Measurements from ENCODE around the gene TUBGCP3.

Gene TUBGCP3

DNA sequence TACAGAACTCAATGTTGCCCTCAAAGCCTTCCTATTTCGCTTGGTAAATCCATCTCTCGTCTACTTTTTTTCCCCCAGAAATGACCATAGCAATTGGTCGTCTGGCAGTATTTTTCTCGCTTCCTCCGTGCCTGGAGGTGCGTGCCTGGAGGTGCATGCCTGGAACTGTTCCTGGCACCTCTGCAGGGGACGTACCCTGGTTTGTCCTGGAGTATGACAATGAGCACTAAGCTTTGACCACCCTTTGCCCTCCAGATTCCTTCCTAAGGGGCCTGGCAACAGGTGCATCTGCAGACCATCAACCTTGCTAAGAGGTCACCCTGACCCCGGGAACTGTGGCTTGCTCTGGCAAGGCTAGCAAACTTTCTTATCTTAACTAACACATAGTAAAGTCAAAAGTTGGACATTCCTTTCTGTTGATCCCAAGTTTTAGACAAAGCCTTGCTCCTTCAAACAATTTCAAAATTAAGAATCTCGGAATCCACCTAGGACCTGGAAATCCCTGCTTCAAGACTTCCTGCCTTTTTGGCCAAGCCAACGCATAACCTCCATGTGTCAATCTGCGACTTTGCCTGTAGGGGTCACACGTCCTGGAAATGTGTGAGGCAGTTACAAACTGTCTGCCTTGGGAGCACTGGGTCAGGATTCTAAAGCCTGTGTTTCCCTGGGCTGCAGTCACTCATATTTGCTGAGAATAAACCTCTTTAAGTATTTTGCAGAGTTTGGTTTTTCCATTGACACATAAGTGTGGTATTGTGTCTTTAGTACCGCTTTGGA is 28.8 kb upstream of the TUBGCP3 start:
- Histone ChIP-seq H3K36me3 (ENCODE audit: control insufficient read depth, insufficient read depth, low read length) (no peaks in the 10 kb centered on the region), H3K27me3 (replicated peaks; ENCODE audit: control insufficient read depth, insufficient read depth, low read length, poor library complexity, severe bottlenecking) (no peaks in the 10 kb centered on the region), H3K9me3 (ENCODE audit: control insufficient read depth, low read length) (no peaks in the 10 kb centered on the region), H3K27ac (ENCODE audit: insufficient read depth, low read length, poor library complexity, severe bottlenecking) (no peak overlapping the region), H3K4me1 (ENCODE audit: control insufficient read depth, insufficient read depth, low read length, poor library complexity, severe bottlenecking) (no peaks in the 10 kb centered on the region), H3K4me3 (ENCODE audit: insufficient read depth, low read depth, low read length, poor library complexity, severe bottlenecking) (no peak overlapping the region)
- DNase-seq, result no peak

DNA sequence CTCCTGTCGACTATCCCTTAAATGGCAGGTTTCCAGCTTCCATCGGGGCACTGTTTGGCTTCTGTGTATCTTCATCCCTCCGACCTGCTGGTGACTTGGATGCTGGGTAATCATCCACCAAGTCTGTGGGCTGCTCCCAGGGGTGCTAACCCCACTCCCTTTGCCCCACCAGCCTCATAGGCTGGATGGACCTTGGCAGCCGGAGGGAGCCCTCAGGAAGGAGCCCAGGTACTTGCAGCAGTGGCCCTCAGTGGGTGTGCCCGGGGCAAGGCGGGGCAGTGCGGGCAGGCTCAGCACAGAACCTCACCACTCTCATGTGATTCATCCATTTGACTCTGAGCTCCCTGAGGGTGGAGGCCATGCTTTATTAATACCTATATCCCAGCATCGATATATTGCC is 27.4 kb upstream of the TUBGCP3 start:
- DNase-seq, result no peak
- H3K9me3 ChIP-seq (ENCODE audit: control insufficient read depth, low read length), result no peaks in the 10 kb centered on the region
- no peak overlapping the region for H3K27ac ChIP-seq (ENCODE audit: insufficient read depth, low read length, poor library complexity, severe bottlenecking)
- H3K36me3 ChIP-seq (ENCODE audit: control insufficient read depth, insufficient read depth, low read length), result no peaks in the 10 kb centered on the region
- H3K27me3 ChIP-seq (replicated peaks; ENCODE audit: control insufficient read depth, insufficient read depth, low read length, poor library complexity, severe bottlenecking), result no peaks in the 10 kb centered on the region
- H3K4me3 ChIP-seq (ENCODE audit: insufficient read depth, low read depth, low read length, poor library complexity, severe bottlenecking), result no peak overlapping the region
- H3K4me1 ChIP-seq (ENCODE audit: control insufficient read depth, insufficient read depth, low read length, poor library complexity, severe bottlenecking), result no peaks in the 10 kb centered on the region

DNA sequence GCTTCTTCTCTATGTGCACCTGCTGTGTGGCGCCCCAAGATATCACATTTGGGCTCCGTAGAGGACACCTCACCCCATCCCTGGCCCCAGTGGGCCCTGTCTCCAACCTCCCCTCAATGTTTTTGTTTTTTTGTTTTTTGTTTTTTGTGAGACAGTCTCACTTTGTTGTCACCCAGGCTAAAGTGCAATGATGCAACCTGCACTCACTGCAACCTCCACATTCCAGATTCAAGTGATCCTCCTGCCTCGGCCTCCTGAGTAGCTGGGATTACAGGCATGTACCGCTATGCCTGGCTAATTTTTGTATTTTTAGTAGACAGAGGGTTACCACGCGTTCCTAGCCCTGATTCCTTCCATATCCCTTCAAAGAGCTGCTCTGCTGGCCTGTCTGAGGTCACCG is 26.9 kb upstream of the TUBGCP3 start:
- Histone ChIP-seq H3K4me1 (ENCODE audit: control insufficient read depth, insufficient read depth, low read length, poor library complexity, severe bottlenecking) (no peaks in the 10 kb centered on the region), H3K4me3 (ENCODE audit: insufficient read depth, low read depth, low read length, poor library complexity, severe bottlenecking) (no peak overlapping the region)

DNA sequence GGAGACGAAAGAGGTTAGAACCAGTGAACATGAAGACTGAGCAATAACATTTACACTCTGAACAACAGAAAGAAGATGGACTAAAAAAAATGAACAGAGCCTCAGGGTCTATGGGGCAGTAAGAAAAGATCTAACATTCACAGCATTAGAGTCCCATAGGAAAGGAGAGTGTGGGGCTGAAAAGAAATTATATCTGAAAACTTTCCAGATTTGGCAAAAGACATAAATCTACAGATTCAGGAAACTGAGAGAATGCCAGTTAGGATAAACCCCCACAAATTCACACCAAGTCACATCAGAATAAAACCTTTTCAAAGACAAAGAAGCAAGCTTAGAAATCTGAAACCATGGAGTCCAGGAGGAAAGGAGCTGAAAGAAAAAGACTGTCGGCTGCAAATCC is 20.3 kb upstream of the TUBGCP3 start:
- H3K27ac ChIP-seq (ENCODE audit: insufficient read depth, low read length, poor library complexity, severe bottlenecking), result no peak overlapping the region
- DNase-seq, result no peak
- no peaks in the 10 kb centered on the region for H3K9me3 ChIP-seq (ENCODE audit: control insufficient read depth, low read length)
- H3K27me3 ChIP-seq (replicated peaks; ENCODE audit: control insufficient read depth, insufficient read depth, low read length, poor library complexity, severe bottlenecking), result peaks cover 2% of the 10 kb centered on the region
- no peak overlapping the region for H3K4me3 ChIP-seq (ENCODE audit: insufficient read depth, low read depth, low read length, poor library complexity, severe bottlenecking)
- H3K36me3 ChIP-seq (ENCODE audit: control insufficient read depth, insufficient read depth, low read length), result no peaks in the 10 kb centered on the region
- H3K4me1 ChIP-seq (ENCODE audit: control insufficient read depth, insufficient read depth, low read length, poor library complexity, severe bottlenecking), result no peaks in the 10 kb centered on the region

More for the DNA sequence above, 26.9 kb upstream of the TUBGCP3 start:
- Histone ChIP-seq H3K9me3 (ENCODE audit: control insufficient read depth, low read length) (no peaks in the 10 kb centered on the region), H3K27me3 (replicated peaks; ENCODE audit: control insufficient read depth, insufficient read depth, low read length, poor library complexity, severe bottlenecking) (no peaks in the 10 kb centered on the region), H3K36me3 (ENCODE audit: control insufficient read depth, insufficient read depth, low read length) (no peaks in the 10 kb centered on the region), H3K27ac (ENCODE audit: insufficient read depth, low read length, poor library complexity, severe bottlenecking) (no peak overlapping the region)
- DNase-seq, result no peak

DNA sequence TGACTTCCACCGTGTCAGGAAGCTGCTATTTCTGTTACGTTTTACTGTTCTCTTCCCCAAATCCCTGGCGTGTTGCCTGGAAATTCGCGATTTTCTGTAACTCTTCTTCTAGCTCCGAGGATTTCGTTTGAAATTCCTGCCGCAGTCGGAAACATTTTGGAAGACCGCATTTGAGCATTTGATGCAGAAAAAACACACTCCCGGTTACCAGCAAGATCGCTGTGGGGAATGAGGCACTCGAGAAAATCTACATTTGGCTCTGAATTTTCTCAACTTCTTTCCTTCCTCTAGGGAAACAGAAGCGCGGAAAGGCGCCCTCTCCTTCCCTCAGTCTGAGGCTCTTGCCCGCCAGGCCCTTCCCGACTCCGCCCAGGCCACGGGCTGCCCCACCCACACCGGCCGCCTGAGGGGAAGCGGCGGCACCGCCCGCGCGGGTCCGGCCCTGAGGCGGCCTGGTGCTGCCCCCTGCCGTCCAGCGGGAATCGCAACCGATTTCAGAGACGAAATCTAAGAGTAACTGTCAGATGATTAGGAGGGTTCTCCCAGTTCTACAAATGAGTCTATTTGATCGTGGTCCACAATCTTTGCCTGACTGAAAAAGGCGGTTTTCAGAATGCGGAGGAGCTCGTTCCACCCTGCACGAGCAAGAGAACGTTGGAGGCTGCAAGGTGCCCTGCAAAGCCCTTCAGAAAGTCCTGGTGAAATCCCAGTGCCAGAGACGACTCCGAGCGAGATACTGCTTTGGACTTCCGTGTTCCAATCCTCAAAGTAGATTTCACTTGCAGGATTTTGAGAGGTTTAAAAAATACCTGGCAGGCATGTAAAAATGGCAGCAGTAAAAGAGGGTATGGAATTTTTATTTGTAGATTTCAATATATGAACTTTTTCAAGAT is 18.4 kb upstream of the TUBGCP3 start:
- H3K4me1 ChIP-seq (ENCODE audit: control insufficient read depth, insufficient read depth, low read length, poor library complexity, severe bottlenecking), result no peaks in the 10 kb centered on the region
- H3K27ac ChIP-seq (ENCODE audit: insufficient read depth, low read length, poor library complexity, severe bottlenecking), result no peak overlapping the region
- DNase-seq, result peak; percentile 66 to 73 (median 67)
- peak overlapping the region; percentile 53 for H3K4me3 ChIP-seq (ENCODE audit: insufficient read depth, low read depth, low read length, poor library complexity, severe bottlenecking)
- peaks cover 2% of the 10 kb centered on the region for H3K27me3 ChIP-seq (replicated peaks; ENCODE audit: control insufficient read depth, insufficient read depth, low read length, poor library complexity, severe bottlenecking)
- H3K36me3 ChIP-seq (ENCODE audit: control insufficient read depth, insufficient read depth, low read length), result no peaks in the 10 kb centered on the region
- H3K9me3 ChIP-seq (ENCODE audit: control insufficient read depth, low read length), result no peaks in the 10 kb centered on the region

DNA sequence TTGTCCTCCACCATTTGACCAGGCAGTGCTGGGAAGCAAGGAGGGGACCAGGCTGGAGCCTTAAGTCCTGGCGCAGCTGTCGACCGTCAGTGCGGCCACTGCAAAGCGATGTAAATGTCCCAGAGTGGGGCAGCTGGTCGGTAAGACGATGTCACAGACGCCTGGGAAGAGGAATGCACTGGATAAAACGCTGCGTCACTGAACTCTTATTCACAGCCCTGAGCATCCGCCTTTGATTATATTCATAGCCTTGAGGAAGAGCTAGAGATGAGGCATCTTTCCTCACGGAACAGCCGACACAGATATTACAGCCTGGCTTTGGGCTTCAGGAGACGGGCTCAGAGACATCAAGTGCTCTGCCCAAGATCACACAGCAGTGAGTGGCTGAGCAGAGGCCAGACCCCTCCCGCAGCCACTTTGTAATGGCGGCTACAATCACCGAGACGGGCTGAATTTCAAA is 17.6 kb upstream of the TUBGCP3 start:
- Histone ChIP-seq H3K36me3 (ENCODE audit: control insufficient read depth, insufficient read depth, low read length) (no peaks in the 10 kb centered on the region), H3K4me3 (ENCODE audit: insufficient read depth, low read depth, low read length, poor library complexity, severe bottlenecking) (peak overlapping the region; percentile 53), H3K27me3 (replicated peaks; ENCODE audit: control insufficient read depth, insufficient read depth, low read length, poor library complexity, severe bottlenecking) (peaks cover 2% of the 10 kb centered on the region), H3K4me1 (ENCODE audit: control insufficient read depth, insufficient read depth, low read length, poor library complexity, severe bottlenecking) (no peaks in the 10 kb centered on the region), H3K9me3 (ENCODE audit: control insufficient read depth, low read length) (no peaks in the 10 kb centered on the region), H3K27ac (ENCODE audit: insufficient read depth, low read length, poor library complexity, severe bottlenecking) (no peak overlapping the region)
- DNase-seq, result no peak

DNA sequence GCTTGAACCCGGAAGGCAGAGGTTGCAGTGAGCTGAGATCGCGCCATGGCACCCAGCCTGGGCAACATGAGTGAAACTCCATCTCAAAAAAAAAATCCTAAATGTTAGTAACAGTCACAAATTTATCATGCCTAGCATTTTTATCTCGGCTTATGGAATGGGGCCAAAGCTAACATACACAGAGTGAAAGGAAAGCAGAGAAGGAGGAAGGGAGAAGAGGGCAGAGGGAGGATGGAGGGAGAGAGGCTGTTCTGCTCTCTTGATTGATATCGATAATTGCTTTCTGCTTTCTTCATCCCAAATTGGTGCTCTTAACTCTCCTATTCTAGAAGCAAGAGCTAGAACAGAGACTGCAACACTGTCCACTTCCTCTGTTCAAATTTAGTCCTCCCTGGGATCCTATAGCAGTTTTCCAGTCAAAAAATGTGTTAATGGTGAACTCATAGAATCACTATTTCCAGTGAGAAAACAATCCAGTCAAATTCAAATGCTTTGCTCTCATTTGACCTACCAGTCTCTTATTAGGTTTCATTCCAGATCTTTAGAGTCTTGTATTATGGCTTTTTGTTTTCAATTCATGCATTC is 15.8 kb upstream of the TUBGCP3 start:
- Histone ChIP-seq H3K36me3 (ENCODE audit: control insufficient read depth, insufficient read depth, low read length) (no peaks in the 10 kb centered on the region), H3K9me3 (ENCODE audit: control insufficient read depth, low read length) (no peaks in the 10 kb centered on the region), H3K27me3 (replicated peaks; ENCODE audit: control insufficient read depth, insufficient read depth, low read length, poor library complexity, severe bottlenecking) (peaks cover 2% of the 10 kb centered on the region), H3K27ac (ENCODE audit: insufficient read depth, low read length, poor library complexity, severe bottlenecking) (no peak overlapping the region), H3K4me3 (ENCODE audit: insufficient read depth, low read depth, low read length, poor library complexity, severe bottlenecking) (no peak overlapping the region), H3K4me1 (ENCODE audit: control insufficient read depth, insufficient read depth, low read length, poor library complexity, severe bottlenecking) (no peaks in the 10 kb centered on the region)
- no peak for DNase-seq

DNA sequence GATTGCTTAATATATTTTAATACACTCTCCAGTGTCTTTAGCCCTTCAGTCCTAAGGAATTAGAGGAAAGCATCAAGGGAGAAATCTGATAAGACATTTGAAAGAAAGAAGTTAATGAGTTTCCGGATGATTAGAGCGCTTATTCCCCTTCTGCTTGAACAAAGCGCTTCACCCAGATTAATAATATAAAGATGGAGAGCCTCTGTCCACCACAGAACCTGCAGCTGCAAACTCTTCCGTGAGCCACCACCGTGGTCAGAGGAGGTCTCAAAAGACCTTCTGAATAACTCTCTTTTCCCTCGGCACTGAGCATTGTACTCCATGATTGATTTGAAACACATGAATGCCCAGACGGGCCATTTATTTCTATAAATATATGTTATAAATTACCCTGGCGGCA is 14.2 kb upstream of the TUBGCP3 start:
- DNase-seq, result no peak
- H3K27ac ChIP-seq (ENCODE audit: insufficient read depth, low read length, poor library complexity, severe bottlenecking), result no peak overlapping the region
- no peak overlapping the region for H3K4me3 ChIP-seq (ENCODE audit: insufficient read depth, low read depth, low read length, poor library complexity, severe bottlenecking)
- no peaks in the 10 kb centered on the region for H3K4me1 ChIP-seq (ENCODE audit: control insufficient read depth, insufficient read depth, low read length, poor library complexity, severe bottlenecking)
- H3K9me3 ChIP-seq (ENCODE audit: control insufficient read depth, low read length), result no peaks in the 10 kb centered on the region
- H3K36me3 ChIP-seq (ENCODE audit: control insufficient read depth, insufficient read depth, low read length), result no peaks in the 10 kb centered on the region
- peaks cover 2% of the 10 kb centered on the region for H3K27me3 ChIP-seq (replicated peaks; ENCODE audit: control insufficient read depth, insufficient read depth, low read length, poor library complexity, severe bottlenecking)

DNA sequence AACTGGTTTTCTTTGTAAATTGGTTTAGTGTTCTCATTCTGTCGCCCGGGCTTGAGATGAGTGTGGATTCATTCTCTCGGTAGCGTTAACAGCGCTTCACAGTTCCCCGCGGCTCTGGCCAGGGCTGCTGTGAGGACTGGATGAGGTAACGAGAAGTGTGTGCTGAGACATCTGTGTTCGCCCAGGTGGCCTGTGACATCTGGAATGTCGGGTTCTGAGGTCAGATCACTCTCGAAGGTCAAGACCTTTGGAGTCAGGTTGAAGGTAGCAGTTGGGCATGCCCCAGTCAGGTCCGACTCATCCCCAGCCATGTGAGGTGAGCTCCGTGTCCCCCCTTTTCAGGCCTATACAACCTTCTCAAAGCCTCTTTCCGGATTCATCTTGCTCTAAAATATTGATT is 13.4 kb upstream of the TUBGCP3 start:
- Histone ChIP-seq H3K27me3 (replicated peaks; ENCODE audit: control insufficient read depth, insufficient read depth, low read length, poor library complexity, severe bottlenecking) (peaks cover 2% of the 10 kb centered on the region), H3K27ac (ENCODE audit: insufficient read depth, low read length, poor library complexity, severe bottlenecking) (no peak overlapping the region), H3K4me3 (ENCODE audit: insufficient read depth, low read depth, low read length, poor library complexity, severe bottlenecking) (no peak overlapping the region), H3K9me3 (ENCODE audit: control insufficient read depth, low read length) (no peaks in the 10 kb centered on the region), H3K4me1 (ENCODE audit: control insufficient read depth, insufficient read depth, low read length, poor library complexity, severe bottlenecking) (no peaks in the 10 kb centered on the region), H3K36me3 (ENCODE audit: control insufficient read depth, insufficient read depth, low read length) (no peaks in the 10 kb centered on the region)
- no peak for DNase-seq

DNA sequence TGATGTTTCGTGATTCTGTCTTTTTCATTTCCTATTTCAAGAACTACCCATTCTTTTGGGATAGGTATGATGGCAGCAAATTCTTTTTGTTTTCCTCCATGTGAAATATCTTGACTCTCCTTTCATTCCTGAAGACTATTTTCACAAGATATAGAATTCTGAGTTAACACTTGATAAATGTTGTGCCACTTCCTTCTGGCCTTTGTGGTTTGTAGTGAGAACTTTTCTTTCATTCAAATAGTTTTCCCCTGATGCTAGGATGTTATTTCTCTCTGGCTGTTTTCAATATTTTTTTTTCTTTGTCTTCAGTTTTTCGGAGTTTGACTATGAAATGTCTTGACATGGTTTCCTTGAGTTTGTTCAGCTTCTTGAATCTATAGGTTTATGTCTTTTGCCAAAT is 8.3 kb upstream of the TUBGCP3 start:
- no peaks in the 10 kb centered on the region for H3K9me3 ChIP-seq (ENCODE audit: control insufficient read depth, low read length)
- no peak overlapping the region for H3K27ac ChIP-seq (ENCODE audit: insufficient read depth, low read length, poor library complexity, severe bottlenecking)
- DNase-seq, result no peak

More for the DNA sequence above, 8.3 kb upstream of the TUBGCP3 start:
- Histone ChIP-seq H3K4me1 (ENCODE audit: control insufficient read depth, insufficient read depth, low read length, poor library complexity, severe bottlenecking) (no peaks in the 10 kb centered on the region), H3K36me3 (ENCODE audit: control insufficient read depth, insufficient read depth, low read length) (no peaks in the 10 kb centered on the region), H3K27me3 (replicated peaks; ENCODE audit: control insufficient read depth, insufficient read depth, low read length, poor library complexity, severe bottlenecking) (no peaks in the 10 kb centered on the region), H3K4me3 (ENCODE audit: insufficient read depth, low read depth, low read length, poor library complexity, severe bottlenecking) (no peak overlapping the region)
